ENCODE results near the gene EIF2B5.

EIF2B5 gene

DNA sequence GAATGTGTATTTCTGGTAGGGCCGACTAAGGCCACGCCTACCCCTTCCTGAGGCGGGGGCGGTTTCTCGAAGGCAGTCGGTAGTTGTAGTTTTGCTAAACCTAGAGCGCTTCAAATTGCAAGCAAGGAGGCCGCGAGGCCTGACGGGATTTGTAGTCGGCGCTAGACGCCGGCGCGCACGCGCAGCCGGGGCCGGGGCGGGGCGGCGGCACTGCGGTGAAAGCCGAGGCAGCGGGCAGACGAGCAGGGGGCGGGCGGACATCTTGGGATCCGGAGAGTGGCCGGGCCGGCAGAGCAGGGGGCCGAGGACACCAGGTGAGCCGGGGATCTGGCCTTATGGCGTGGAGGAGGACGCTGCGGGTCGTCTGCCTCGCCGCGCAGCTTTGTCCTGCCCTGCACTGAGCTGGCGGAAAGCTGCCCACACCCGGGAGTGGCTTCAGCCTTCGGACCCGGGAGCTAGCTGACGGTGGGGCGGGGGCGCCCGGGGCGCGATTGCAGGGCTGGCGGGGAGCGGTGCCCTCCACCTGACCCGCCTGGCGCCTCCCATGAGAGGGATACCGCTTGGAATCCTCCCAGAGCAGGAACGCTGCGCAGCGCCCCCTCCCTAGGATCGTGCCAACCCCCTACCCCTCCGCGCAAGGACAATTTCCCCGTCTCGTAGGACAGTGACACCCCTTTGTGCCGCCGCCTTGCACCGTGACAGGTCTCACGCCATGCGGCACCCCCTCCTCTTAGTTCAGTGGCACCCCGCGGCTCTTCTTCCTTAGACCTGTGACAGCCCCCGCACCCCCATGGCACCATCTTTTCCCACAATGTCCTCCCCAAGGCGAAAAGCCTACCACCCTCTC is 39.7 kb downstream of the EIF2B5 start, which contains the start of gene AP2M1:
Gene AP2M1 (plus strand): TSS at position 210 of the 847 bp plus-strand sequence. CDS start 2,139 bp downstream, outside the sequence.
- DNase-seq, result peak; percentile 98

DNA sequence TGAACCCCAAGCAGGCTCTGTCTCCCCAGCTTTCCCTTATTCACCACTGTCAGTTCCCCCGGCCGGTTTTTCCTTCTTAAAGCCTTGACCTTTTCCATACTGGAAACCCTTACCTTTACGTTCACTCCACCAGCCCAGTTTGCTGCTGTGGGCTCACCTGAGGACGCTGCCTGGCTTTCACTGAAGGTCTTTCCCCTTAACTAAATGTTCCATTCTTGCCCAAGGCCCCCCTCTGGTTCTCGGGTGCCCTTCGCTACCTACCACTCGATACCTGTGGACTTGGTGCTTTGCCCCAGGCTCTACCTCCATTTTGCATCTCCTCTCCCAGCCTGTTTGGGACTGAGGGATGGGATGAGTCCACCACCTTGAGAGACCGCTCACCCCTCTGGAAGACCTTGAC is 40.3 kb downstream of the EIF2B5 start:
- DNase-seq, result peak; percentile 8

GRCh38 chr3:184175981-184176376 is 40.8 kb downstream of the EIF2B5 start:
- no peak for DNase-seq

DNA sequence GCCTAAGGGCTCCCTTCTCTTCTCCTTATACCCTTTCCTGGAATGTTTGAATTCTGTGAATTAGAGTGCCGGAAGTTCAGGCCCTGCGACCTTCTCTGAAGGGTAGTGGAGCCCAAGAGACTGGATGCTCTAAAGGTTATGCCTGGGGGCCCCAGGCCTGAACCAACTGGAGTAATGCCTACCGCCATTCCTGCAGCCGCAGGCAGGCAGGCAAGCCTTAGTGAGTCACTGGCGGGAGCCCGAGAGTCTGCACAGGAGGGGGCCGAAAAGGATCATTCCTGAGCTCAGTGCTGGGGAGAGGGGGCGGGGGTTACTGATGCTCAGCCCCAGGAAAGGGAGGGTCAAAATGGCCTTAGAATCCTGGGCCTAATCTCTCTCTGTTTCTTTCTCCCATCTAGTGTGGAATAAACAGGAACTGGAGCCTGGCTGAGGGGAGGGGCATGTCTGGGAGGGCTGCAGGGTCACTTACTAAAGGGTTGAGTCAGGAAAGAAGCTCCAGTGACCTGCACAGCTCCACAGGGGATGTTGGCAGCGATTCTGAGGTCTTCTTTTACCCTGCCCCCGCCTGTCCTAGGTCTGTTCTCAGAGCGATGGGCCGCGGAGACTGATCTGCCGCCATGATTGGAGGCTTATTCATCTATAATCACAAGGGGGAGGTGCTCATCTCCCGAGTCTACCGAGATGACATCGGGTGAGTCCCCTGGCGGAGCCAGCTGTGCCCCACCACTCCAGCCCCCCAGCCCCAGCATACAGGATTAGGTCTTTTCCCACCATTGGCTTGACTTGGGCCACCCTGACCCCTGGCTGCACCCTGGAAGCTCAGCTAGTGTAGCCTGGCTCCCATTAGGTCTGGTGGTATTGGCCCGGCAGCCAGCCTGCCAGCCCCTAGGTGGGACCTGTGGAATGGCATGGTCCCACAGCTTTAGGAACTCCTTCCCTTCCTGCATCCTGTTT is 41.5 kb downstream of the EIF2B5 start:
- no peak for DNase-seq

GRCh38 chr3:184177331-184177731 is 42.2 kb downstream of the EIF2B5 start:
- DNase-seq, result no peak

DNA sequence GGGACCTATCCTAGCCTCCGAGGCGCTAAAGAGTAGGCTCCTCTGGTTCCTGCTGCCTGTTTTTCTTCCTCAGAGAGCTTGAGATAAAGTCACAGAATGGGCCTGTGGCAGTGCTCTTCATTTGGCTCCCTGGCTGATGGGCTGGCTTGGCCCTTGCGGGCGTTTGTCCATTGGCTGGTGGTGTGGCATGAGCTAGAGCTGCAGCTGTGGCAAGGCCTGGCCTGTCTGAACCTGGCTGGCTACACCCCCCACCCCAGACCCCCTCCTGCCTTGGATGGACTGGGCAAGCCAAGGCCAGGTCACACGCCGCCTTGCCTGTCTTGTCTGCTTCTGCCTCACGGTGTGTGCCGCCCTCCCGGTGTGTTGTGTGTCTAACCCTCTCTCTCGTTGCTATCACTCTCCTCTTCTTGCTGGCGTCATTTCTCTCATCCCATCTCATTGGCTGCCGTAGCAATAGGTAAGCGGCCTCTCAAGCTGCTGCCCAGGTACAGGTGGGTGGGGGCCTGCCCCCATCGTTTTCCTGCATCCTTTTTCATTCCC is 42.7 kb downstream of the EIF2B5 start:
- no peak for DNase-seq

- DNase-seq, result no peak
Measured at GRCh38 chr3:184178521-184179138, 43.5 kb downstream of the EIF2B5 start.

GRCh38 chr3:184180165-184180564 is 45.0 kb downstream of the EIF2B5 start:
- DNase-seq, result no peak

GRCh38 chr3:184181596-184181995 is 46.4 kb downstream of the EIF2B5 start:
- DNase-seq, result no peak

- DNase-seq, result no peak
Measured at GRCh38 chr3:184183679-184184078, 48.5 kb downstream of the EIF2B5 start.

GRCh38 chr3:184184546-184185230 is 49.5 kb downstream of the EIF2B5 start:
- DNase-seq, result no peak

DNA sequence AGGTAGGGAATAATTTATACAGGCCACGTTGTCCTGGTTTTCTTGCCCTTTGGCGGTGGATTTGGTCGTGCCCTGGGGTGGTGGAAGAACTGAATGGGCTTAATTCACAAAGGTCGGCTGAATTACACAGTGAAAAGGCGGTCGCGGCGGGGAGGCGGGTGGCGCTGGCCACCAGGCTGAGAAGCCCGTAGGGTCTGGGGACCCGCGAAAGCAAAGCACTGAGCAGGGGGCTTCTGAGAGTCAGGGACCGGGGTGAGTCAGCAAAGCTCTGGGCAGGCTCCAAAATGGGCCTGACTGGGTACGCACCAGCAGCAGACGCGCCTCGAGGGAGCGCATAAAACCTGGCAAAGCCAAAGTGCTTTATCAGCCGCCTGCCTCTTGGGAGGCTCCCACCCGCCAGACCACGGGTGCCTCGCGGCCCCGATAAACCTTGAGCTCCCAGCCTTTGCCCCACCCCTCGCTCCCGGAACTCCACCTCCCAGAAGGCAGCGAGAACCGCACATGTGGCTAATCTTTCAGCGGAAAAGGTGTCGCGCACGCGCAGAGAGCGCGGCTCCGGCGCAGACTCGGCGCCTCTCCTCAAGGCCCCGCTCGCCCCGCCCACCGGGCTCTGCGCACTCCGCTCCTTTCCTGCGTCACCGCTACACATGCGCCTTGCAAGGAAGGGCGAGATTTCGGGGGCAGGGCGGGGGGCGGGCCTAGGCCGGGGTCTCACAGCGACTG is 50.5 kb downstream of the EIF2B5 start:
- DNase-seq, result peak; percentile 98

DNA sequence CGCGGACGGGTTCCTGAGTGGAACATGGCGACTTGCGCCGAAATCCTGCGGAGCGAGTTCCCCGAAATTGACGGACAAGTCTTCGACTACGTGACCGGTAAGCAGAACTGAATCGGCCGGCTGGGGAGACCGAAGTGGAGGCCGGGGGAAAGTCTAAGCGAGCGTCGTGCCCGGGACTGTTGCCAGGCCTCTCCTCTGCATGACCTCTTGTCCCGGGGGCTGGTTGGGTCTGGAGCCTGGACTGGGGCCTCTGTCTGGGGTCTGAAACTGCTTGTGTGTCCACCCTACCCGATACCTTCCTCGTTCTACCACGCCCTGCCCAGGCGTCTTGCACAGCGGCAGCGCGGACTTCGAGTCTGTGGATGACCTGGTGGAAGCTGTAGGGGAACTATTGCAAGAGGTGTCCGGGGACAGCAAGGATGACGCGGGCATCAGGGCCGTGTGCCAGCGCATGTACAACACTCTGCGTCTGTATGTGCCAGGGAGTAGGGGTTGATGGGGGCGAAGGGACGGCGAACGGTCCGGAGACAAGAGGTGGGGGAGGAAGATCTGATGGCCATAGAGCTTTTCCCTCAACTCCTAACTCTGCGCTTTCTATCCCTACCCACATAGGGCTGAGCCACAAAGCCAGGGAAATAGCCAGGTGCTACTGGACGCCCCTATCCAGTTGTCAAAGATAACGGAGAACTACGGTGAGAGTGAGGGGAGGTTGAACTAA is 51.2 kb downstream of the EIF2B5 start, which contains the start of gene ABCF3:
Gene ABCF3 (plus strand): TSS at position 16 of the 718 bp plus-strand sequence. CDS start 9 bp downstream, at position 25.
- no peak for DNase-seq

DNA sequence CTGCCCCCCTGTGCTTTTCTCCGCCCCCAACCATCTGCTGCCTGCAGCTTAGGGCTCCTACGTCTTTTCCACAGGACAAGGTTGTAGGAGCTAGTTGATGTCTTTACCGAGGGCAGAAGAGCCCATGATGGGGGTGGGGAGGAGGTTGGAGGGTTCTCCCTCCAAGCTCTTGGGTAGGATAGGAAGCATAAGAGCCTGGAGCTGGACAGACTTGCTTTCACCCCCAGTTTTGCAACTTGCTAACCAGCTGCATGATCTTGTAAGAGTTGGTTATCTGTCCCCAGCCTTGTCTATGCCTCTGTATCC is 51.7 kb downstream of the EIF2B5 start:
- no peak for DNase-seq

DNA sequence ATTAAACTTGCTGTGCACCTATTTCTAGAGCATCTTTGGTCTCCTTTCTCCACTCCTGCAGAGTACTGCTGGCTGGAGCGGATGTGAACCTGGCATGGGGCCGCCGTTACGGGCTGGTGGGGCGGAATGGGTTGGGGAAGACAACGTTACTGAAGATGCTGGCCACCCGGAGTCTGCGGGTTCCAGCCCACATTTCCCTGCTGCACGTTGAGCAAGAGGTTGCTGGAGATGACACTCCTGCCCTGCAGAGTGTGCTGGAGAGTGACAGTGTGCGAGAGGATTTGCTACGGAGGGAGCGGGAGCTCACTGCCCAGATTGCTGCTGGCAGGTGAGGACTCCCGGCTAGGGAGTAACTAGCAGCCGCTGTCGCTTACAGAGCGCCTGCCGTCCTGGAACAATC is 52.9 kb downstream of the EIF2B5 start:
- DNase-seq, result no peak

GRCh38 chr3:184189421-184189820 is 54.3 kb downstream of the EIF2B5 start:
- DNase-seq, result no peak

- no peak for DNase-seq
Measured at GRCh38 chr3:184192889-184193288, 57.7 kb downstream of the EIF2B5 start.

DNA sequence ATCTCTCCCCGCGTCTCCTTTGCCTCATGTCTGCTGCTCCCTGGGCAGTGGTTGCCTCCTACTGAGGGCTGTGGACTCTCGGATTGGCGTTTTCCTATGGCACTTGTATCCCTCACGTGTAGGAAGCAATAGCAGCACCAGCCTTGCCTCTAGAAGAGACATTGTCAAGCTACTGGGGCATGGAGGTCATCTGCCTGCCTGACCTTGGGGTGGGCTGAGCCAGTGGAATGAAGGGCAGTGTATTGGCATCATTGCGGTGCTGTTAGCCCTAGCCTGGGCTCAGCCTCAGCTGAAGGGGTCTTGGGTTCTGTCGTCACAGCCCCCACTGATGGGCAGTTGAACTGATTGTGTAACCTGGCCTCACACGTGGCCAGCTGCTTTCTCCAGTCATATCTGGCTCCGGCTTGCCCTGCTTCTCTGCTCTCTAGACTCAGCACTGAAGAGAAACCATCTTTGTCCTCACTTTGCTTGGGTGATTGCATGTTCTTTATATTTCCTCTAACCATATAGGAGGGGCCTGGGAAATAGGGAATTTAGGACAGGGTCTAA is 58.9 kb downstream of the EIF2B5 start:
- DNase-seq, result no peak

All from NCI-H526 treated with DMSO at 0.1 percent for 48 hours (cell line).